GM12878 (cell line): ENCODE results near the gene C18orf63. TPM values are rescaled to one million over a fixed set of nuclear protein-coding genes. Genes with fewer than 3 reads are reported as not detected.

Experiments used
- ATAC-seq: fragments of 200-7000 bp; cut with Tn5 transposase; 3 replicates; pipeline ENCODE4 v1.9.1; 2020; ENCODE audit warnings: mild to moderate bottlenecking, moderate library complexity
- BruUV-seq: library from RNA; stranded (reverse); fragments of 400-500 nt; replicated peaks from 2 replicates; lab custom pipeline; 2021; lab: Mats Ljungman, UMichigan
- CTCF ChIA-PET: fragments of 300-600 bp; sonication (Branson Sonifier 250); formaldehyde crosslinking; extraction: SDS; loops from one replicate; lab custom pipeline; 2021; ENCODE audit warnings: inconsistent platforms; lab: Yijun Ruan, JAX
- POLR2A ChIA-PET: fragments of 350-600 bp; formaldehyde crosslinking; extraction: SDS; loops from one replicate; lab custom pipeline; 2021; ENCODE audit warnings: inconsistent platforms; lab: Charles Lee
- RAD21 ChIA-PET: fragments of 300-600 bp; sonication (Branson Sonifier 250); formaldehyde crosslinking; loops from one replicate; lab custom pipeline; 2023; ENCODE audit warnings: antibody characterized with exemption; ENCODE audit not compliant: unreplicated experiment; lab: Charles Lee
- SMC1A ChIA-PET: fragments of 300-600 bp; sonication (Branson Sonifier 250); formaldehyde crosslinking; loops from one replicate; lab custom pipeline; 2023; ENCODE audit not compliant: unreplicated experiment, uncharacterized antibody; lab: Charles Lee
- DNase-seq: peaks from one replicate; pipeline ENCODE4 v3.0.0-alpha.2; 2011; ENCODE audit warnings: low read depth, low spot score
- FAIRE-seq: peaks from 3 replicates; lab custom pipeline; 2011; peaks lifted over from hg19 to GRCh38; lab: Jason Lieb, UNC
- H2AFZ ChIP-seq: 2 replicates; pipeline ENCODE4 v1.6.0; 2011; ENCODE audit warnings: low read depth, low read length, control low read depth; ENCODE audit not compliant: control insufficient read depth
- H3K27ac ChIP-seq: 2 replicates; pipeline ENCODE4 v1.5.1; 2011; ENCODE audit warnings: control low read depth; ENCODE audit not compliant: control insufficient read depth, insufficient read depth
- H3K27me3 ChIP-seq, 2 experiments: replicated peaks in 1 of 2; 2 replicates each; pipeline versions ENCODE4 v1.6.0 to v1.6.1; 2011; ENCODE audit warnings: low read length in 1 of 2; ENCODE audit not compliant: control insufficient read depth in 2 of 2, insufficient read depth in 2 of 2
- H3K36me3 ChIP-seq, 2 experiments: 2 replicates each; pipeline ENCODE4 v1.5.1; 2011; ENCODE audit warnings: low read length in 1 of 2; ENCODE audit not compliant: control insufficient read depth in 2 of 2, insufficient read depth in 2 of 2
- H3K4me1 ChIP-seq: 2 replicates; pipeline ENCODE4 v1.6.1; 2011; ENCODE audit warnings: mild to moderate bottlenecking, low read length, moderate library complexity, mixed read lengths; ENCODE audit not compliant: control insufficient read depth, insufficient read depth
- H3K4me2 ChIP-seq: 2 replicates; pipeline ENCODE4 v1.6.0; 2011; ENCODE audit warnings: control low read depth; ENCODE audit not compliant: control insufficient read depth, insufficient read depth
- H3K4me3 ChIP-seq: fragments of 200-600 bp; sonication (generic); 2 replicates; pipeline ENCODE4 v1.5.1; 2016
- H3K79me2 ChIP-seq: 2 replicates; pipeline ENCODE4 v1.6.0; 2011; ENCODE audit warnings: low read length; ENCODE audit not compliant: control insufficient read depth, insufficient read depth
- H3K9ac ChIP-seq: 2 replicates; pipeline ENCODE4 v1.8.0; 2011; ENCODE audit warnings: low read length, control low read depth, mixed read lengths; ENCODE audit not compliant: control insufficient read depth, insufficient read depth
- H3K9me3 ChIP-seq: replicated peaks from 3 replicates; pipeline ENCODE4 v1.5.1; 2011; ENCODE audit warnings: mild to moderate bottlenecking, low read length; ENCODE audit not compliant: control insufficient read depth, insufficient read depth
- H4K20me1 ChIP-seq: 2 replicates; pipeline ENCODE4 v1.6.0; 2011; ENCODE audit not compliant: control insufficient read depth, insufficient read depth
- ATF7 ChIP-seq: fragments of 450-650 bp; IDR thresholded peaks from 2 replicates; pipeline ENCODE4 v1.6.1; 2016; ENCODE audit warnings: low read depth, mild to moderate bottlenecking
- CBX3 ChIP-seq: fragments of 200-600 bp; sonication (generic); IDR thresholded peaks from 2 replicates; pipeline ENCODE4 v1.6.1; 2016; ENCODE audit warnings: low read depth, borderline replicate concordance
- CHD4 ChIP-seq: fragments of 200-600 bp; sonication (generic); IDR thresholded peaks from 2 replicates; pipeline ENCODE4 v1.6.1; 2016; ENCODE audit warnings: mild to moderate bottlenecking
- HDAC6 ChIP-seq: fragments of 200-600 bp; sonication (generic); IDR thresholded peaks from one replicate; pipeline ENCODE4 v1.8.0; 2017; ENCODE audit warnings: antibody characterized with exemption; ENCODE audit not compliant: unreplicated experiment
- KLF5 ChIP-seq: fragments of 450-650 bp; IDR thresholded peaks from 2 replicates; pipeline ENCODE4 v1.6.1; 2014; ENCODE audit warnings: mild to moderate bottlenecking; ENCODE audit not compliant: partially characterized antibody
- MEF2A ChIP-seq: IDR thresholded peaks from 2 replicates; pipeline ENCODE4 v1.6.1; 2011; ENCODE audit warnings: low read depth, mild to moderate bottlenecking, low read length, moderate library complexity; ENCODE audit not compliant: insufficient read depth
- NFIC ChIP-seq: IDR thresholded peaks from 2 replicates; pipeline ENCODE4 v1.6.1; 2012; ENCODE audit warnings: low read depth, mild to moderate bottlenecking, inconsistent platforms, low read length, moderate library complexity
- RAD51 ChIP-seq: fragments of 450-650 bp; IDR thresholded peaks from 2 replicates; pipeline ENCODE4 v1.6.1; 2016; ENCODE audit warnings: moderate library complexity, mild to moderate bottlenecking, inconsistent platforms
- ZNF384 ChIP-seq: IDR thresholded peaks from 2 replicates; pipeline ENCODE4 v1.6.1; 2012; ENCODE audit warnings: low read depth, mild to moderate bottlenecking, low read length, improper control_type of control experiment, borderline replicate concordance
- ZZZ3 ChIP-seq: IDR thresholded peaks from 2 replicates; pipeline ENCODE4 v1.6.1; 2011; ENCODE audit warnings: low read depth; ENCODE audit not compliant: control insufficient read depth, insufficient read length
- WGBS: methylation state at CpG from one replicate; pipeline ENCODE4 v1.1.6; 2016; ENCODE audit warnings: low lambda C conversion rate; ENCODE audit not compliant: insufficient replicate concordance, insufficient coverage; ENCODE audit errors: missing lambda C conversion rate; 5-methylcytosine and 5-hydroxymethylcytosine counted together
- in situ Hi-C: fragments of 300-500 bp; cut with MboI; formaldehyde crosslinking; loops from 9 replicates; pipeline ENCODE4 v1.14.3; 2018; ENCODE audit warnings: mixed read lengths
- intact Hi-C: fragments of 100-400 bp; cut with micrococcal nuclease; formaldehyde crosslinking; loops from one replicate; pipeline ENCODE4 v1.14.2; 2022; ENCODE audit not compliant: unreplicated experiment
- polyA plus RNA-seq, 11 experiments: library from polyadenylated mRNA; depleted of rRNA in 4 of 11; unstranded in 6 of 11; stranded (reverse) in 5 of 11; fragments of >200 nt; fragmentation: Nextera tagmentation in 4 of 11; fragmentation: Illumina TruSeq in 1 of 11; extraction: Ambion mirVana in 4 of 11; extraction: Trizol in 1 of 11; gene quantifications; 1 replicate in 1 of 11; 2 replicates in 10 of 11; pipeline versions ENCODE4 v1.2.1 to v1.2.3, GENCODE V29; 2011 to 2016; ENCODE audit warnings: inconsistent platforms in 2 of 11, missing spikeins in 2 of 11, low read depth in 1 of 11
- total RNA-seq, 4 experiments: library from RNA; depleted of rRNA in 3 of 4; stranded (reverse); fragments of >200 nt in 3 of 4; fragmentation: Illumina TruSeq in 1 of 4; extraction: Trizol in 1 of 4; gene quantifications; 2 replicates each; pipeline versions ENCODE4 v1.2.1 to v1.2.3, GENCODE V29; 2013 to 2021
- TF ChIP-seq, protein P1 (sequence below): IDR thresholded peaks from 2 replicates; pipeline ENCODE4 v1.6.1; 2011; ENCODE audit warnings: low read depth, low read length, improper control_type of control experiment, borderline replicate concordance
- TF ChIP-seq, protein P2 (sequence below): IDR thresholded peaks from 2 replicates; pipeline ENCODE4 v1.6.1; 2012; ENCODE audit warnings: low read length, inconsistent platforms

C18orf63 gene
- total and polyA plus RNA-seq, 10 of the 15 experiments (the other 5 are each of a cell fraction or from before 2014, with no cell fraction given) = not detected

DNA sequence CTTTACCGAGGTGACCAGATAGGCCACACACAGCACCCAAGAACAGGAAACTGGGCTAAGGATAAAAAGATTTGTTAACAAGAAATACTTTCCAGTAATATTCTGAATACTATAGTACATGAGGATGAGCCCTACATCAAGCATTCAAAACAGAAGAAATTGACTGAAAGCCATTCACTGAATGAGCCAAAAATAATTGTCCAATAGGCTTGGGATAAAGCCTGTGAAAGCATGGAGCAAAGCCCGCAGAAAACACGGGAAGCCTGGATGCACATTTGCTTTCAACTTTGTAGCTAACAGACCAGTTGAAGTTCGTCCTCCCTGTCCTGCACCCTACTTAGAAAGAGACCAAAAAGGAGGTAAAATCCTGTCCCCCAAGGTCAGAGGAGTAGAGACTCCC is 85.2 kb downstream of the C18orf63 start:
- 48% methylated on average over 4 of the region's 4 CpGs for WGBS
- no peaks in the 10 kb centered on the region for H3K9me3 ChIP-seq
- DNase-seq = no peak
- H3K79me2 ChIP-seq = no peaks in the 10 kb centered on the region
- no peak overlapping the region for H3K9ac ChIP-seq
- no peak overlapping the region for H3K4me2 ChIP-seq
- CTCF ChIA-PET = no interaction called here
- RAD21 ChIA-PET = no interaction called here
- no peaks in the 10 kb centered on the region for H3K36me3 ChIP-seq
- H3K4me1 ChIP-seq = no peaks in the 10 kb centered on the region
- H3K27ac ChIP-seq = no peak overlapping the region
- no peak overlapping the region for H3K4me3 ChIP-seq
- no peak for TF ChIP-seq RAD51
- TF ChIP-seq ATF7 = no peak
- TF ChIP-seq, protein P1, sequence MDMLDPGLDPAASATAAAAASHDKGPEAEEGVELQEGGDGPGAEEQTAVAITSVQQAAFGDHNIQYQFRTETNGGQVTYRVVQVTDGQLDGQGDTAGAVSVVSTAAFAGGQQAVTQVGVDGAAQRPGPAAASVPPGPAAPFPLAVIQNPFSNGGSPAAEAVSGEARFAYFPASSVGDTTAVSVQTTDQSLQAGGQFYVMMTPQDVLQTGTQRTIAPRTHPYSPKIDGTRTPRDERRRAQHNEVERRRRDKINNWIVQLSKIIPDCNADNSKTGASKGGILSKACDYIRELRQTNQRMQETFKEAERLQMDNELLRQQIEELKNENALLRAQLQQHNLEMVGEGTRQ = no peak
- no peak for TF ChIP-seq ZNF384
- no peak for TF ChIP-seq ZZZ3
- no peak for TF ChIP-seq CBX3
- no peak for TF ChIP-seq HDAC6
- no peak for TF ChIP-seq KLF5
- TF ChIP-seq MEF2A = no peak
- TF ChIP-seq CHD4 = no peak
- TF ChIP-seq, protein P2, sequence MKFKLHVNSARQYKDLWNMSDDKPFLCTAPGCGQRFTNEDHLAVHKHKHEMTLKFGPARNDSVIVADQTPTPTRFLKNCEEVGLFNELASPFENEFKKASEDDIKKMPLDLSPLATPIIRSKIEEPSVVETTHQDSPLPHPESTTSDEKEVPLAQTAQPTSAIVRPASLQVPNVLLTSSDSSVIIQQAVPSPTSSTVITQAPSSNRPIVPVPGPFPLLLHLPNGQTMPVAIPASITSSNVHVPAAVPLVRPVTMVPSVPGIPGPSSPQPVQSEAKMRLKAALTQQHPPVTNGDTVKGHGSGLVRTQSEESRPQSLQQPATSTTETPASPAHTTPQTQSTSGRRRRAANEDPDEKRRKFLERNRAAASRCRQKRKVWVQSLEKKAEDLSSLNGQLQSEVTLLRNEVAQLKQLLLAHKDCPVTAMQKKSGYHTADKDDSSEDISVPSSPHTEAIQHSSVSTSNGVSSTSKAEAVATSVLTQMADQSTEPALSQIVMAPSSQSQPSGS = no peak
- no peak for TF ChIP-seq NFIC
- TF ChIP-seq, all 136 proteins: peak for 0
- in situ Hi-C loops (no loop called here), intact Hi-C loops (no loop called here)
- no peak for FAIRE-seq
- no TSS peak for BruUV-seq
- Histone ChIP-seq H3K27me3 (peaks cover 3 to 6% of the 10 kb centered on the region in 2 experiments), H4K20me1 (no peaks in the 10 kb centered on the region), H2AFZ (no peak overlapping the region)
- ChIA-PET POLR2A (no interaction called here), SMC1A (no interaction called here)
- ATAC-seq = no peak
